ENCODE measurements around the gene NUDT3.

NUDT3 gene

GRCh38 chr6:34298941-34299340 is 93.5 kb downstream of the NUDT3 start:
- in situ Hi-C loops (cut with HindIII; ENCODE audit: low sequenced_read_pairs) = no loop called here
- TF ChIP-seq CTCF (IDR thresholded peaks at IDR 0.05; ENCODE audit: low read depth, low read length) = no peak
- H3K4me3 ChIP-seq (ENCODE audit: low read depth, low read length) = no peak overlapping the region
- DNase-seq (ENCODE audit: low read depth, low spot score) = no peak

DNA sequence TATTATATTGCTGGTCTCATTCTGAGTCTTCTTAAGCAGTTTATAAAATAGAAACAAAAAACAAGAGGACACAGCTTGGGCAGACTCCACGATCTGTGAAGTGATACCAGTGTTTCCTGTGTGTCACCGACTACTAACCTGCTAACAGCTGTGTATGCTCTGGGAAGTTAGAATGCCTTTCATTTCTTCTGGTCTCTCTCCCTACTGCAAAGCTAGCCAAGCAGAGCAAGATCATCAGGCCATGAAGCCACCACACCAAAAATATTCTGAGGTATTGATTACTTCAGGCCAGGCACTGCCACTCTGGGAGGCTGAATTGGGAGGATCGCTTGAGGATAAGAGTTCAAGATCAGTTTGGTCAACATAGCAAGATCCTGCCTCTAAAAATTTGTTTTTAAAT is 96.7 kb downstream of the NUDT3 start:
- no peak for TF ChIP-seq CTCF (IDR thresholded peaks at IDR 0.05; ENCODE audit: low read depth, low read length)
- no peak overlapping the region for H3K4me3 ChIP-seq (ENCODE audit: low read depth, low read length)
- in situ Hi-C loops (cut with HindIII; ENCODE audit: low sequenced_read_pairs) = no loop called here
- no peak for DNase-seq (ENCODE audit: low read depth, low spot score)

DNA sequence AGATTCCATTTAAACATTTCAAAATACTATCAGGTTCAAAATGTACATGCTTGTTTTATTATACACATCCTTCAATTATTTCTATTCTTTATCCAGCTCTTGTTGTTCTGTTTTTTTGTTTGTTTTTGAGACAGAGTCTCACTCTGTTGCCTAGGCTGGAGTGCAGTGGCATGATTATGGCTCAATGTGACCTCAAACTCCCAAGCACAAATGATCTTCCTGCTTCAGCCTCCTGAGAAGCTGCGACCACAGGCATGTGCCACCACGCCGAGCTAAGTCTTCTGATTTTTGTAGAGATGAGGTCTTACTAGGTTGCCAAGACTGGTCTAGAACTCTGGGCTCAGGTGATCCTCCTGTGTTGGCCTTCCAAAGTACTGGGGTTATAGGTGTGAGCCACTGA is 99.5 kb downstream of the NUDT3 start:
- no peak overlapping the region for H3K4me3 ChIP-seq (ENCODE audit: low read depth, low read length)

DNA sequence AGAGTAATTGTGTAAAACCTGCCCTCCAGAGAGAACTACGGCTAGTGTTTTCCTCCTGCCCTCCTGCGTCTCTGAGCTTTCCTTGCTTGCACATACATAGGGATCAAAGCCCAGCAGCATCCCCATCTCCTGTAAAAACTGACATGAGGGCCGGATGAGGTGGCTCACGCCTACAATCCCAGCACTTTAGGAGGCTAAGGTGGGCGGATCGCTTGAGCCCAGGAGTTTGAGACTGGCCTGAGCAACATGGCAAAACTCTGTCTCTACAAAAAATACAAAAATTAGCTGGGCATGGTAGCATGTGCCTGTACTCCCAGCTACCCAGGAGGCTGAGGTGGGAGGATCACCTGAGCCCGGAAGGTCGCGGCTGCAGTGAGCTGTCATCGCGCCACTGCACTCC is 103.3 kb downstream of the NUDT3 start:
- in situ Hi-C loops (cut with HindIII; ENCODE audit: low sequenced_read_pairs) = no loop called here
- TF ChIP-seq CTCF (IDR thresholded peaks at IDR 0.05; ENCODE audit: low read depth, low read length) = no peak
- no peak for DNase-seq (ENCODE audit: low read depth, low spot score)
- H3K4me3 ChIP-seq (ENCODE audit: low read depth, low read length) = no peak overlapping the region

More for the DNA sequence above, 99.5 kb downstream of the NUDT3 start:
- no peak for DNase-seq (ENCODE audit: low read depth, low spot score)
- TF ChIP-seq CTCF (IDR thresholded peaks at IDR 0.05; ENCODE audit: low read depth, low read length) = no peak
- in situ Hi-C loops (cut with HindIII; ENCODE audit: low sequenced_read_pairs) = no loop called here

GRCh38 chr6:34288581-34288980 is 103.9 kb downstream of the NUDT3 start:
- no peak overlapping the region for H3K4me3 ChIP-seq (ENCODE audit: low read depth, low read length)
- in situ Hi-C loops (cut with HindIII; ENCODE audit: low sequenced_read_pairs) = no loop called here
- no peak for TF ChIP-seq CTCF (IDR thresholded peaks at IDR 0.05; ENCODE audit: low read depth, low read length)
- no peak for DNase-seq (ENCODE audit: low read depth, low spot score)

GRCh38 chr6:34285448-34286164 is 106.9 kb downstream of the NUDT3 start:
- no peak for DNase-seq (ENCODE audit: low read depth, low spot score)
- in situ Hi-C loops (cut with HindIII; ENCODE audit: low sequenced_read_pairs) = no loop called here
- no peak for TF ChIP-seq CTCF (IDR thresholded peaks at IDR 0.05; ENCODE audit: low read depth, low read length)
- H3K4me3 ChIP-seq (ENCODE audit: low read depth, low read length) = no peak overlapping the region

Data from astrocyte of the spinal cord (primary cell).